Neuronal stem cell (in vitro differentiated cells): ENCODE data around the gene SCEL.

ENCODE experiments used
- DNase-seq: peaks from one replicate; pipeline ENCODE4 v3.0.0-alpha.2; 2013; ENCODE audit warnings: low spot score
- H2AFZ ChIP-seq: one replicate; pipeline ENCODE4 v1.6.1; 2013; ENCODE audit warnings: mild to moderate bottlenecking, low read length, inconsistent platforms
- H2AK5ac ChIP-seq: 2 replicates; pipeline ENCODE4 v1.6.1; 2013; ENCODE audit warnings: low read depth, mild to moderate bottlenecking, inconsistent platforms, low read length, moderate library complexity, mixed read lengths
- H2BK120ac ChIP-seq: 2 replicates; pipeline ENCODE4 v1.6.1; 2013; ENCODE audit warnings: low read depth, mild to moderate bottlenecking, inconsistent platforms, low read length, moderate library complexity, mixed read lengths
- H2BK12ac ChIP-seq: one replicate; pipeline ENCODE4 v1.6.1; 2013; ENCODE audit warnings: low read length, inconsistent platforms
- H2BK15ac ChIP-seq: 2 replicates; pipeline ENCODE4 v1.6.1; 2013; ENCODE audit warnings: mild to moderate bottlenecking, low read length, inconsistent platforms, mixed read lengths
- H2BK5ac ChIP-seq: one replicate; pipeline ENCODE4 v1.6.1; 2013; ENCODE audit warnings: inconsistent platforms, mild to moderate bottlenecking, low read length, moderate library complexity
- H3K14ac ChIP-seq: one replicate; pipeline ENCODE4 v1.6.1; 2013; ENCODE audit warnings: low read length, inconsistent platforms
- H3K18ac ChIP-seq: 2 replicates; pipeline ENCODE4 v1.6.1; 2013; ENCODE audit warnings: low read length, inconsistent platforms
- H3K23ac ChIP-seq: 2 replicates; pipeline ENCODE4 v1.6.1; 2013; ENCODE audit warnings: low read depth, mild to moderate bottlenecking, mixed read lengths, low read length, inconsistent platforms; ENCODE audit not compliant: poor library complexity
- H3K27ac ChIP-seq: replicated peaks from 3 replicates; pipeline ENCODE4 v1.5.1; 2013; ENCODE audit warnings: low read length, inconsistent platforms
- H3K27me3 ChIP-seq, 3 experiments: 2 replicates each; pipeline ENCODE4 v1.6.1; 2013; ENCODE audit warnings: low read length in 3 of 3, mild to moderate bottlenecking in 2 of 3, inconsistent platforms in 1 of 3, low read depth in 1 of 3, mixed read lengths in 1 of 3, moderate library complexity in 1 of 3; ENCODE audit not compliant: control insufficient read depth in 3 of 3, insufficient read depth in 3 of 3
- H3K36me3 ChIP-seq, 2 donors: replicated peaks in 1 of 2; 2 replicates each; pipeline ENCODE4 v1.6.1; 2013; ENCODE audit warnings: low read length in 2 of 2; ENCODE audit not compliant: control insufficient read depth in 2 of 2, insufficient read depth in 2 of 2
- H3K4ac ChIP-seq: 2 replicates; pipeline ENCODE4 v1.6.1; 2013; ENCODE audit warnings: inconsistent platforms, mild to moderate bottlenecking, low read length, moderate library complexity
- H3K4me1 ChIP-seq, 2 donors: 1 replicate in 1 of 2; 2 replicates in 1 of 2; pipeline ENCODE4 v1.6.1; 2013; ENCODE audit warnings: low read length in 2 of 2, low read depth in 1 of 2; ENCODE audit not compliant: control insufficient read depth in 2 of 2, insufficient read depth in 1 of 2
- H3K4me2 ChIP-seq: one replicate; pipeline ENCODE4 v1.6.1; 2013; ENCODE audit warnings: mild to moderate bottlenecking, low read length, inconsistent platforms; ENCODE audit not compliant: insufficient read depth, poor library complexity, severe bottlenecking
- H3K4me3 ChIP-seq, 2 donors: 2 replicates each; pipeline ENCODE4 v1.5.1; 2013; ENCODE audit warnings: low read length in 2 of 2, mild to moderate bottlenecking in 2 of 2, inconsistent platforms in 1 of 2, moderate library complexity in 1 of 2
- H3K79me1 ChIP-seq: one replicate; pipeline ENCODE4 v1.6.1; 2013; ENCODE audit warnings: low read depth, mild to moderate bottlenecking, inconsistent platforms, low read length, moderate library complexity
- H3K9ac ChIP-seq: one replicate; pipeline ENCODE4 v1.6.1; 2013; ENCODE audit warnings: mild to moderate bottlenecking, low read depth, low read length, inconsistent platforms; ENCODE audit not compliant: poor library complexity
- H3K9me3 ChIP-seq, 2 donors: replicated peaks in 1 of 2; 2 replicates each; pipeline versions ENCODE3 to v1.6.1; 2013; ENCODE audit warnings: low read length in 2 of 2, mild to moderate bottlenecking in 2 of 2, inconsistent platforms in 1 of 2, low read depth in 1 of 2, mixed read lengths in 1 of 2, moderate library complexity in 1 of 2; ENCODE audit not compliant: control insufficient read depth in 2 of 2, insufficient read depth in 1 of 2
- H4K8ac ChIP-seq: one replicate; pipeline ENCODE4 v1.6.1; 2013; ENCODE audit warnings: low read depth, mild to moderate bottlenecking, inconsistent platforms, low read length, moderate library complexity
- H4K91ac ChIP-seq: one replicate; pipeline ENCODE4 v1.6.1; 2013; ENCODE audit warnings: low read length, low read depth, mild to moderate bottlenecking, inconsistent platforms; ENCODE audit not compliant: poor library complexity
- WGBS, 2 donors: extraction: QIAGEN DNeasy Blood & Tissue Kit; methylation state at CpG; one replicate each; pipeline ENCODE4 v1.1.7; 2013; ENCODE audit warnings: missing lambda C conversion rate in 2 of 2, mixed read lengths in 1 of 2; ENCODE audit not compliant: insufficient read length in 2 of 2, insufficient replicate concordance in 1 of 2; ENCODE audit errors: extremely low coverage in 2 of 2; 5-methylcytosine and 5-hydroxymethylcytosine counted together

Gene SCEL

GRCh38 chr13:77571956-77572355, 36.5 kb downstream of the SCEL start:
- Histone ChIP-seq H3K14ac (no peak overlapping the region), H3K18ac (no peak overlapping the region), H3K27ac (no peak overlapping the region), H2AK5ac (no peak overlapping the region), H3K79me1 (no peaks in the 10 kb centered on the region), H3K9me3 (no peaks in the 10 kb centered on the region), H3K4me2 (no peak overlapping the region), H2BK15ac (no peak overlapping the region), H3K9ac (no peak overlapping the region), H3K4me3 (no peak overlapping the region), H3K4ac (no peak overlapping the region), H3K36me3 (no peaks in the 10 kb centered on the region), H3K4me1 (no peaks in the 10 kb centered on the region), H4K91ac (no peak overlapping the region), H4K8ac (no peak overlapping the region), H2AFZ (no peak overlapping the region), H2BK120ac (no peak overlapping the region), H2BK5ac (no peak overlapping the region), H3K23ac (no peak overlapping the region), H3K27me3 (no peaks in the 10 kb centered on the region), H2BK12ac (no peak overlapping the region)
- WGBS, 2 donors = no CpG with 5 or more reads among the region's 5 CpGs
- DNase-seq = no peak

DNA sequence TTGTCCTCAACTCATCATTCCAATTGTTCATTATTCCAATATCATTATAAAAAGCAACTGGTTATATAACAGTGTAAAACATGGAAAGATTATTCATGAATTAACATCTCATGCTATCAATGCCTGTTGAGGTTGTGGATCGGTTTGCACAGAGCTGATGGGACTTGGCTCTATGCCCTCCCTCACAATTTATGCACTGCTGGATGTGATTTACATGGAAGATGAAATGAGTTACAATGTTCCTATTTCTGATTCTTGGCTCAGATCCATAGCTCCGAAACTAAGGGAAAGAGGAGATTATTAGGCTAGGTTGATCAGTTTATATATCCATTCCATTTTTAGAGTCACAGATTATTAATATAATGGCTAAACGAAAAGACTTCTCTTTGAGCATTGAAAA, 38.6 kb downstream of the SCEL start:
- H2BK12ac ChIP-seq = no peak overlapping the region
- no peak overlapping the region for H4K91ac ChIP-seq
- no peak overlapping the region for H3K9ac ChIP-seq
- no peak overlapping the region for H3K23ac ChIP-seq
- H2AK5ac ChIP-seq = no peak overlapping the region
- no peak overlapping the region for H4K8ac ChIP-seq
- H3K9me3 ChIP-seq = no peaks in the 10 kb centered on the region
- no peak overlapping the region for H3K4me3 ChIP-seq
- no peak overlapping the region for H2BK15ac ChIP-seq
- no peak overlapping the region for H3K4me2 ChIP-seq
- H2BK5ac ChIP-seq = no peak overlapping the region
- H3K18ac ChIP-seq = no peak overlapping the region
- H3K4me1 ChIP-seq = no peaks in the 10 kb centered on the region
- H3K36me3 ChIP-seq = no peaks in the 10 kb centered on the region
- DNase-seq = no peak
- no peak overlapping the region for H2BK120ac ChIP-seq
- H3K27me3 ChIP-seq = no peaks in the 10 kb centered on the region
- no peak overlapping the region for H3K27ac ChIP-seq
- WGBS, 2 donors = no CpG with 5 or more reads among the region's 3 CpGs
- no peak overlapping the region for H2AFZ ChIP-seq
- H3K79me1 ChIP-seq = no peaks in the 10 kb centered on the region
- H3K14ac ChIP-seq = no peak overlapping the region
- H3K4ac ChIP-seq = no peak overlapping the region

- H3K4me2 ChIP-seq = no peak overlapping the region
- H2BK120ac ChIP-seq = no peak overlapping the region
- H3K4ac ChIP-seq = no peak overlapping the region
- H3K18ac ChIP-seq = no peak overlapping the region
- no peaks in the 10 kb centered on the region for H3K9me3 ChIP-seq
- no peak overlapping the region for H4K91ac ChIP-seq
- no peak overlapping the region for H2BK12ac ChIP-seq
- no peaks in the 10 kb centered on the region for H3K27me3 ChIP-seq
- peaks cover 0 to 2% of the 10 kb centered on the region in 2 donors for H3K4me1 ChIP-seq
- no peak overlapping the region for H3K14ac ChIP-seq
- no peak for DNase-seq
- H3K36me3 ChIP-seq = no peaks in the 10 kb centered on the region
- no peak overlapping the region for H3K4me3 ChIP-seq
- H2BK15ac ChIP-seq = no peak overlapping the region
- H3K79me1 ChIP-seq = no peaks in the 10 kb centered on the region
- no CpG with 5 or more reads among the region's 2 CpGs for WGBS, 2 donors
- no peak overlapping the region for H4K8ac ChIP-seq
- H3K23ac ChIP-seq = no peak overlapping the region
- no peak overlapping the region for H3K27ac ChIP-seq
- no peak overlapping the region for H3K9ac ChIP-seq
- H2AFZ ChIP-seq = no peak overlapping the region
- H2AK5ac ChIP-seq = no peak overlapping the region
- no peak overlapping the region for H2BK5ac ChIP-seq
Observed at GRCh38 chr13:77579959-77580358, 44.5 kb downstream of the SCEL start.

DNA sequence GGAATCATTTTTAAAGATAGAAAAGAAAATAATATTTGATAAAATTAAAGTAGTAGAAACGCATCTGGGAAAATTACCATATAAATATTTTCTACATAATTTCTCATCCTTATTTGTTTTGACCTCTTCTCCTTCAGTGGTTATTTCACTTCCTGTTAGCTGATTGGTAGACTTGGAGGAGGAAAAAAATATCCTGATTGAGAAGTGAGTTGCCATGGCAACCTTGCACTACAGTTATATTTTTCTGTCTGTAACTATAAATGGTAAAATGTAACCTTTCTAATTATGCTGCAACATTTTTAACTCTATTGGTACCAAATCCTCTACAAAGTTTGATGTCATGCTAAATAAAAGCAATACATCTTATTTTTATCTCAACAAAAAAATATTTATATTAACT, 45.2 kb downstream of the SCEL start:
- Histone ChIP-seq H3K23ac (no peak overlapping the region), H3K4ac (no peak overlapping the region), H2AK5ac (no peak overlapping the region), H3K36me3 (no peaks in the 10 kb centered on the region), H3K18ac (no peak overlapping the region), H2BK15ac (no peak overlapping the region), H3K4me1 (peaks cover 0 to 2% of the 10 kb centered on the region in 2 donors), H3K27me3 (no peaks in the 10 kb centered on the region), H3K4me3 (no peak overlapping the region), H4K8ac (no peak overlapping the region), H3K14ac (no peak overlapping the region), H2BK12ac (no peak overlapping the region), H3K9ac (no peak overlapping the region), H2BK120ac (no peak overlapping the region), H3K27ac (no peak overlapping the region), H2BK5ac (no peak overlapping the region), H4K91ac (no peak overlapping the region), H3K4me2 (no peak overlapping the region), H3K9me3 (no peaks in the 10 kb centered on the region), H2AFZ (no peak overlapping the region), H3K79me1 (no peaks in the 10 kb centered on the region)
- no CpG with 5 or more reads among the region's 1 CpG for WGBS, 2 donors
- DNase-seq = no peak
